Stimulated activated naive CD4-positive, alpha-beta T cell treated with Interleukin-2 at 50 U/mL for 16 hours (primary cell): Measurements from ENCODE around the gene INPP4B.

Source experiments
- DNase-seq: peaks from one replicate; lab custom pipeline; 2025; lab: John Stamatoyannopoulos, UW

INPP4B gene

DNA sequence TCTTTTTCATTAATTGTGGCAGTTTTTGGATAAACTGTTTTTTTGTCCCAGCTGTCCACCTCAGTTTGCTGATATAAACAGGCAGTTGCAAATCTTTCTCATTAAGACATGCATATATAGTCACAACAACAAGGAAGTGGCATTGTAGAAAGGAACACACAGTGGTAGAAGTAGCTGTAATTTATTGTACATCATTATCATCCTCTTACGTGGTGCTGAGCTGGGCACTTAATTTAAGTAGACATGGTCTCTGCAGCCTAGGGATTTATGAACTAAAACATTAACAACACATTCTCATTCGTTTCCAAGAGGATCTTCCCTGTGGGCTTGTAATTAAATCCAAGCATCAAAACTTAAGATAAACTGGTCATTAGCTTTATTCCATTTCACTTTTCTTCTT is 500.2 kb downstream of the INPP4B start:
- DNase-seq: no peak

DNA sequence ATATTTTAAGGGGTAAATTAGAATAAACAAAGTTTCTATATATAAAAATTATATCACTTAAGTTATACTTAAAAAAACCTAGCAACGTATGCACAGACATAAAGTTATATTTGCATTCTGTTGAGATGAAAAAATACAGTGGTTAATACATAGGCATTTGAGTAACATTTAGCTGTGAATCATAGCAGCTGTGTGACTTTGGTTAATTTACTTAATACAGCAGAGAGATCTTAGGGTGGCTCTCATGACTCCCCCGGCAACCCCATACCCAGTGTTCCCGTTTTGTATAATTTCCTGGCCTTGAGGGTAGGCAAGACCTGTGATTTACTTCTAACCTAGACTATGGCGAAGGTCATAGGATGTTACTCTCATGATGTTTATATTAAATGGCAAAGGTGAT is 504.8 kb downstream of the INPP4B start:
- no peak for DNase-seq

DNA sequence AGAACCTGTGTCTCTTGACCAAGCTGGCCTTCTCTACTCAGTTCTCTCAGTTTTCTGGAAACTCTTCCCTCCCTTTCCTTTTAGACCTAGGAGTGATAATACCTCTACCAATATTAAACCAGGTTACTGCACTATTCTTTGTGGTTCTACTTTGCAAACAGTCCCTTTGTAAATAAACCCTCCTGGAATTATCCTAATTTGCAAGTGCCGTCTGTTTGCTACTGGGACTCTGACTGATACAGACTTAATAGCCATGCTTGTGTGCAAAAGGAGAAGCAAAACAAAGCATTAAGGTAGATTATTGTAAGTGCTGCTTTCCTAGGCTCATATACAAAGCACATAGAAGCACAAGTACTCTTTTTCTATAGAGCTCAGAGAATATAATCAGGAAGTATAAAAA is 507.0 kb downstream of the INPP4B start:
- DNase-seq: no peak

DNA sequence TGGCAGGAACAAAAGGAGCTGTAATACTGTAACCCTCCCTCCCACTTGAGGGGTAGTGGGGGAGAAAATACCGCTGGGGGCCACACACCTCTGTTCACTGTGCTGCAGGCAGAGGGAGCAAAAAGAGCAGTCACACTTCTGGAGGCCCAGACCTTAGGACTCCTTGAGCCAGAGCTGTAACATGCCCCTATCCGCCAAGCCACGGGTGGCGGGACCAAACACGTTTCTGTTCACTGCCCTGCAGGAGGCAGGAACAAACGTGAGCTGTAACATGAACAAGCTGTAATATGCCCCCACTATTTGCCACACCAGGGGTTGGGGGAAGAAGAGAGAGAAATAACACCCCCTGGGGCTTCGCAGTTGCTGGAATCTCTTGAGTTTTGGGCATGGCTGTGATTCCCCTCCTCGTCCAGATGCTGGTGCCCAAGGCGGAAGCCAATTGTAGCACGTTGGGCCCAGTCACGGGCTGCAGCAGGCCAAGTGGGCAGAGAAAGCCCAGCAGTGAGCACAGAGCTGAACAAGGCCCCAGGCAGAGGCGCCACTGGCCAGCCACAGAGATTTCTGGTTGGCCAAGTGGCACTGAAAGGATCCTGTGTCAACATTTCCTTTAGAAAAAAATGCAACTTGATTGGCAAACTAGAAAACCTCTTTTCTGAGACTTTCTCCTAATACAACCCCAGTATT is 509.7 kb downstream of the INPP4B start:
- no peak for DNase-seq

DNA sequence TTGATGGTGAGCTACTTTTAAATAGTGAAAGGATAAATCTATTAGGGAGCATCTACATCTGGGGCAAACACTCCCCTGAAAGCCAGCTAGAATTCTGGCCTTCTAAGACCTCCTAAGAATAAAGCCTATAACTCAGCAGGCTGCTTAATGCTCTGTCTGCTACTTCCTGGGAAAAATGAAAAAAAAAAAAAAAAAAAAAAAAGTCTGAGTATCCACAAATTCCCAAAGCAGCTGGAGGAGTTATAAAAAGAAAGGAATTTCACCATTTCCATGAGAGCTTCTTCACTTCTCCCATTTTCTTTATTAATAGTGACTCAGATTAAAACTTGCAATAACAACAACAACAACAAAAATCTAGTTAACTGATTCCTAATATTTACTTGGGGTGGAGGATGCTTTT is 511.2 kb downstream of the INPP4B start:
- no peak for DNase-seq

DNA sequence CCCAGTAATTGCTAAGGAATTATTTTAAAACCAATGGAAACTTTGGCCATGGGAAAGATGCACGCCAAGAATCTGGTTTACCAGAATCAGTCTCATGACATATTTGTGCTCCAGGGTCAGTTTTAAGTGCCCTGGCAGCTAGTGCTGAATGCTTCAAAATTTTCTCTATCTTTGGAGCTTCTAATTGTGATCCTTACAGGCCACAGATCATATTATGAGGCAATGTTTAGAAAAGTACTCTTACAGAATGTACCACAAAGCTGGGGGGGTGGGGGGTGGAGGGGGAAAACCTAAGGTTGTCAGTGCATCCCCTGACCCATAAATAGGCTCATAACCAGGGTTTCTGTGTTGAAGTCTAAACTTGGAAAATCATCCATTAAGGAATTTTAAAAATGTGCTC is 514.5 kb downstream of the INPP4B start:
- no peak for DNase-seq

DNA sequence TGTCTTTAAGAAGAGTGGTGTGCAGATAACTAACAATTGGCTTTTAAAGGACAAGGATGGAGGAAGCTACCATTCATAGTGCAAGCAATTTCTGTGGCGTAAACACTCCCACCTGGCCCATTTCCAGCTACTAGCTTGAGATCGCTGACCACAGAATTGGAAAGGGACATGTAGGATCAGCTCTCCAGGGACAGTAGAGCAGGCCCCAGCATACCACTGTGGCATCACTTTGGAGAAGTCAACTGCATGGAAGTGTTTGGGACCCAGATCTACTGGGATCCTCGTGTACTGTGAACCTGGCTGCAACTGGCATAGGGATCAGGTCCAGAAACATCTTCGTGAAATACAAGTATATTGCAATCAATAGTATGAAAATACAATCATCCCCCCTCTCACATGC is 515.0 kb downstream of the INPP4B start:
- no peak for DNase-seq

DNA sequence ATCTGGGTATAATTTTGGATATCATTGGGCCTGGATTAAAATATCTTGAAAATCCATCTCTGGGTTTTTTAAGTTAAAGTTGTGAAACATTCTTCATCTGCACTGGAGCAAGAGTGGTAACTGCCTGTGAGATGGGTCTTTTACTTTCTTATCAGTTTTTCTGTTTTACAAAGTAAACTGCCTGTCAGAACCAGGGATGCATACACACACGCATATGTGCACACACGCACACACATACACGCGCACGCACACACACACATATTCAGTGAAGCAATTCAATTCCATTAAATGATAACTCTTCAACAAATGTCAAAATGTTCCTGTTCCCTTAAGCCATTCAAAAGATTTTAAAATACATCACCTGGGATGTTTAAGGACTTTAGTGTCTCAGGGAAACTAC is 515.8 kb downstream of the INPP4B start:
- DNase-seq: no peak

DNA sequence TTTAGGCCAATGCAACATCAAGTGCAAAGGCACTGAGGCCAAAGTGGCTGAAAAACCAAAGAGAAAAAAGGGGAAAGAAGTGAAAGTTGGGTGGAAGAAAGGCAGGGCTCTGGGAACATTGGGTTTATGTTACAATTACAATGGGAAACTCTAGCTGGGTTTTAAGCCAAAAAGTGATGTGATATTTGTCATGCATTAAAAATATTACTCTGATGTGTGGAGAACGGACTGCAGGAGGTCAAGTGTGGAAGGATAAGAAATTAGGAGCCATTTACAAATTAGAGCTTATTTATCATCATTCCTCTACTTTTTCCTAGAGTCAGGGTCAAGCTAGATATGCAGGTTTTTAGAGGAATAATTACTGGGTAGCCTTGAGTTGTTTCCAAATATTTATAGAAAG is 516.8 kb downstream of the INPP4B start:
- DNase-seq: no peak

DNA sequence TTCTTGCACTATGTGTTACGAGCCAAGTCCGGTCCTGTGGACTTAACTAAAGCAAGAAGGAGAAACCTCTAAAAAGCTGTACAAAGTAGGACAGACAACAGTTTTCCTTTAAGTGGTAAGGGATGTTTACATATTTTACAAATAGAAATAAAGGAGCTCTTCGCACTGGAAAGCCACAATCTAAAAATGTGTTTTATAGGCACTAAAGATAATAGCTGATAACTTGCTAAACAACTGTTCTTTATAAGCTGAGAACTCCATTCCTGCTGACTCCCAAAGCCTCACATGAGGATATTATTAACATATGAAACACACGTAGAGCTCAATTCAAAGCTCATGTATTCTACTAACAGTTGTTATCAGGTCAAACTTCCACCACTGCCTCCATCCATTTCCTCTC is 519.9 kb downstream of the INPP4B start:
- no peak for DNase-seq

DNA sequence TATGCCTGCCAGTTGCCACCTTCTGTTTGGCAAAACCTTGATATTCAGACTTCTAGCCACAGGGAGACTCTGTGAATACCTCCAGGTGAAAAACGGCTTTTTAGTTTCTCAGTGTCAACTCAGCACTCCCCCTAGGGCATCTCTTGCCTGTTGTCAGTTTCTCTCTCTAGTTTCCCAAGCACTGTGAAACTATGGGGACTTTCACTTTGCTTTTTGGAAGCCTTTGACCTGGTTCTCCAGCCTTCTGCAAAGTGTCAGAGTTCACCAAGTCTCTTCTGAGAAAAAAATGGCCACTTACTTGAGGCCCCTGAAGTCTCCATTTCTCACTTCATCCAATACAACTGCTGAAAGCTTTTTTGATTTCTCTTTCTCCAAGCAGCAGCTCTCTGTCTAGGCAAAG is 521.5 kb downstream of the INPP4B start:
- no peak for DNase-seq

DNA sequence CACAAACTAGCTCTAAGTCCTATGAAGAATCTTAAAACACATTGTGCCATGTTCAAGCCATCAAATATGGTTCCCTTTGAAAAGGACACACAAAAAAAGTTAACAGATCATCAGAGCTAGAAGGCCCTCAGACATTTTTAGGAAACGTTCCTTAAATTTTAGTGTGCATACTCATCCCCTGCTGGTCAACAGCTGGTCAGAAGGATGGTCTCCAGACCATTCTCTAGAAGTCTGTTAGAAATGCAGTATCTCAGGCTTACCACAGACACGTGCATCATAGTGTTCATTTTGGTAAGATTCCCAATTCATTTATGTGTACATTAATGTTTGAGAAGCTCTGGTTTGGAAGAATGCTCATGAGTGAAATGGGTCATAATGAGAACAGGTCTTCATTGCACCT is 523.1 kb downstream of the INPP4B start:
- no peak for DNase-seq

DNA sequence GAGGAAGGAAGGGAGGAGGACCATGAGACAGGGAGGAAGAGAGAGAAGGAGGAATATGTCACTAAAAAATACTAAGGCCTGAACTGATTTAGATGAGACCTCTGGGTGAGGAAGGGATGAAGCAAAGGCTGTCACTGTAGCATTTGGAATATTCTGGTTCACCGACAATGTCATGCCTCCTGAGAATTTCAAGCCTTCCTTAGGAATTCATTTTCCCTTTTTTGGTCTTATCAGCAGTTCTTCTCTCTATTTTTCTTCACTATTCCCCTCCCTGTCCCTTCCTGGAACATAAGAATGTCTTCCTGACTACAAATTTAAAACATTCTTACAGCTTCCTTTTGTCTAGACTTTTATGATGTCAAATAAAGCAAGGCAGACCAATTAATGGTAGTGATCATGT is 527.8 kb downstream of the INPP4B start:
- no peak for DNase-seq

DNA sequence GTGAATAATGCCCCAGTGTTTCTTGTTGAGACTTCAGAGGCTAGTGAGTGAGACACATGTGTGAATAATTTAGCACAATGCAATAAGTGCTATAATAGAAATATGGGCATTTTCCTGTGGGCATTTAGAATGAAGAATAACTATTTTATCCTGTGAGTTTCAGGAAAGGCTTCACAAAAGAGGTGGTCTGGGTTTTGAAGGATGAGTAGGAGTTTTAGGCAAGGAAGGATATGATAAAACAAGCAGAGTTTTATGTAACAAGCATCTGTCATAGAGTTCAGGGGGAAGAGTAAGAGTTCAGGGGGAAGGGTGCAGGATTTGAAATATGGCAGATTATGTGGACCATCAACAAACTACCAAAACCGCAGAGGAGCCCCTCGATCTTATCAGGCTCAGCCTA is 529.2 kb downstream of the INPP4B start:
- no peak for DNase-seq

DNA sequence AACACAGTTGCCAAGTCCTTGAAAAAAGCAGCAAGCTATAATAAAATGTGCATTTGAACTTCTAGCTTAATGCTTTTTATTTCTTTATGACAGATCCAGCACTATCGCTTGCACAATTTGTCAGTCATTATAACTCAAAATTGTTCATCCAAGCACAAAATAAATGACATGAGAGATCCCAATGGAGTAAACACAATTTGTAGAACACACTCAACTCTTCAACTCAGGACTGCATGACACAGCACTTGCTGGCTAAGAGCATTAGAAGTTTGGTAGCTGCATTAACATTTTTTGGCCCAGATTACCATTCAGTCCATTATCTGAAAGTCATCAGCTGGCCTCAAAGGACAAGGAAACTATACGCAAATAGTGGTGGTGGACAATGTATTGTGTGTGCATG is 530.1 kb downstream of the INPP4B start:
- no peak for DNase-seq

DNA sequence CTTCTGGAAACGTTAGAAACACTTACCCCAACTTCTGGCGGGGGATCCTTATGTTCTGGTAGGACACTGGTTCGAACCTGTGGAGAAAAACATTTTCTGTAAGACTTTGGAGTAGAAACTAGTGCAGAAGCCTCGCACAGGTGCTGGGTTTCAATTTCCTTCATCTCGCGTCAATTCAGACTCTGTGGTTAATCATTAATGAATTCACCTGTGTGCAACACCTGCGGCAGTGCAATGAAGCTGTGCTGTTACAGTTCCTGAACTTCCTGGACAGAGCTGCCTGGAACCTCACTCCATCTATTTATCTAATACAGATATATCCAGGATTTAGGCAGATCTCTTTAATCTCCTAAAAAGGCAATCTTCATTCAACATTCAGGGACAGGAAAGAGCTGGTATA is 531.4 kb downstream of the INPP4B start:
- no peak for DNase-seq

DNA sequence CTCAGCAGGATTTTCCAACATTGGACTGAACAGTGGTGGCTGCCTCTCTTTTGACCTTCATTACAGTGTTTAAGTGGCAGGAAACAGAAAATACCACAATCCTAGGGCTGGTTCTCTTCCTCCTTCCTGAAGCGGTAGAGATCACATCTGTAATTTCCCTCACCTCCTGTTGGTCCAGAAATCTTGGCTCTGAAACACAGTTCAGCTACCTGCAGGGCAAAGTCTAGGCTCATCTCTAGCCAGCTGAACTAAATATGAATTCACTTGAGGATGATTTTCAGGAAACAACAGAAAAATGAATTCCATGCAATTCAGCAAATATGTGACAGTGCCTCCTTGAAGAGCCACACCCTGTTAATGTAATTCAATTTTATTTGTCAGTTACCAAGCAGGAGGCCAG is 531.9 kb downstream of the INPP4B start:
- no peak for DNase-seq

DNA sequence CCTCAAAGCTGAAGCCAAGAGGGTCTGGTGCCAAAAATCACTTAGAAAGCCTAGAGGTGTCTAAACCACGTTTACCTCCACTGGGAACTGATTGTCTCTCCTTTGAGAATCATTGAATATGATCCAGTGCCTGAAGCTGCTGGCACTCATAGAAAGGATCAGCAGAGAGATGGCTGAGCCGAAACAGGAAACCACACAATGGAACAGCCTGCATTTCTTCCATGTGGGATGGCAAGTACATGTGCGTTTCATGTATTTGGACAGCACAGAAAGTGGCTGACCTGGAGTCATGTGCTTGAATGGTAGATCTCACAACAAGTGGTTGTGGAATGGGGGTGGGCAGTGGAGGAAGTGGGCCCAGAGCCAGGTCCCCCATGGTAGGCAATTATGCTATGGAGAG is 533.7 kb downstream of the INPP4B start:
- DNase-seq: no peak

DNA sequence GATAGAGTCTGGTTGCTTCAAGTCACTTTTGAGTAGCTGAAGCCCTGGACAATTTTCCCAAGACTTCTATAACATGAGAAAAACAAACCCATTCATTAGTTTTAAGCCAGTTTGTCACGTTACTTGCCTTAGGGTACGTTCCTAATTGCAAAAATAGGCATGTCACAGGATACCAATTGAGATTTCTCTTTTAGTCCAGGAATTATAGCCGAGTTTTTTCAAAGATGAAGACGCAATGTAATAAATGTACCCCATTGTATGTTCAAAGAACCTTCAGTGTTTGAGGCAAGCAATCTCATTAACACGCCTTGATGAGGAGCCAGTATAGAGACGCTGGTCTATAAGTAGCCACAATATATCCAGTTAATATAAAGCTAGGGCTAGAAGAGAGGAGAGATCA is 534.2 kb downstream of the INPP4B start:
- DNase-seq: no peak

DNA sequence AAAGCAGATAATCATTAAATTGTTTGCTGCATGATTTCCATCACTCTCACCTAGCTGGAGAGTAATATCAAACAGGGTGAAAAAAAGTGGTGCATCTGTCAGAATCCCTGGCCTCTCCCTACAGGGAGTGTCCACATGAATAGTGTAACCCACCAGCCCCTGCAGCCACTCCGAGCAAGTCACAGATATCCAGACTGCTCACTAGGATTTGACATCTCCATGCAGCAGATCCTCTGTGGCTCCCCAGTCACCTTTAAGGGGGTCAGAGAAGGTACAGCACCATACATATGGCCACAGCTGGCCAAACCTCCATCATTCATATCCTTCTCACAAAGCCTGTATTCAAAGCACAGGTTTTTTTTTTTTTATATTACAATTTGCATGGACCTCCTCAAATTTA is 536.3 kb downstream of the INPP4B start:
- DNase-seq: no peak

DNA sequence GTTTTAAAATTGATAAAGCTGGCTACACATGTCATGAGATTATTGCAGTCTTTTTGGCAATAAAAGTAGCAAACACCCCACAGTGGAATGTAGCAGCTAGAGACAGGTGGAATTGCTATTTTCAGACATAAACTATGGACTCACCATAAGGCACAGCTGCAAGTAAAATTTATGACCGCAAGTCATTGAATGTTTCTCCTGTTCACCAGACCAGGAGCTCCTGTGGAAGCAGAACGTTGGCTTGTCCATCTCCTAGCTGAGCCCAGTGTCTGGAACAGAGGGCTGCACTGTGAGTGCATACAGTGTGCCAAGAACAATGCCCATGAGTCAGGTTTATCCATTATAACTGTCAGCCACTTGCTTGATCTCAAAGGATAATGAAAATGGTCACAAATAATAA is 538.2 kb downstream of the INPP4B start:
- DNase-seq: no peak

DNA sequence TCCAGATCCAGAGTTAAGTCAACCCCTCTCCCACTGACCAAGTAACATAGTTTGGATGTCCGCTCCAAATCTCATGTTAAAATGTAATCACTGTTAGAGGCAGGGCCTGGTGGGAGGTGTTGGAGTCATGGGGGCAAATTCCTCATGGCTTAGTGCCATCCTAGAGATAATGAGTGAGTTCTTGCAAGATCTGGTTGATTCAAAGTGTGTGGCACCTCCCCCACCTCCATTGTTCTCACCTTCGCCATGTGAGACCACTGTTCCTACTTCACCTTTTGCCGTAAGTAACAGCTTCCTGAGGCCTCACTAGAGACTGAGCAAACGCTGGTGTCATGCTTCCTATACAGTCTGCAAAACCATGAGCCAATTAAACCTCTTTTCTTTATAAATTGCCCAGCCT is 548.8 kb downstream of the INPP4B start:
- DNase-seq: no peak

DNA sequence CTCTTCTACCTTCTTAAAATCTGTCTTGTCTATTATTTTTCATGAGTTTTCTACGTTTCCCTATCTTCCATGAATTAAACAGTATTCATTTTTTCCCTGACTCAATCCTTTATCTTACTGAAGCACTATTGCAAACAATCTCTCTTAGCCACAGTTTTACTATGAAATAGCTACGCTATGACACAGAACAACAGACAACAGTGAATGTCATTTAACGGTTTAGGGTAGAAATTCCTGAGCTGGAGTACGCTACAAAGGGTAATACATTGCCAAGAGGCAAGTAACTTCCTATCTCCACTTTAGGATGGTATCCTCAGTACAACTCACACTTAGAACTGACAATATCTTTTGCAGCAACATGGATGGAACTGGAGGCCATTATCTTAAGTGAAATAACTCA is 552.6 kb downstream of the INPP4B start:
- DNase-seq: no peak

DNA sequence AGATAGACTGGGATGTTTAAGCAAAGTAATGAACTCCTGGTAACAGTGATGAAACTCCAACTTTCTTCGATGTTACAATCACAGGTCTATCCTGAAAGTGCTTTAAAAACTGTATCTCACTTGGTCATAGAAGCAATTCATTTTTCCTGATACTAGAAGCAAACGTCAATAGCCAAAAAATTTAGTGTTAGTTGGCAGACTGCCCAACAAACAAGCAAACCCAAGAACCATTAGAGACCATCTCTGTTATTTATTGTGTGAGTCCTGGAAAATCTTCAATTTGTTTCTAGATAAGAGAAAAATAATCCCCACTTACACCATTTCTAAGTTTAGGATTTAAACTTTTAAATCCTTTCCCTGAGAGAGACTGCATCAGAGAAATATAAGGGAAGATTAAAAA is 553.9 kb downstream of the INPP4B start:
- no peak for DNase-seq
